Endothelial cell of umbilical vein (primary cell): ENCODE measurements around the gene TFF3. TPM values are rescaled to one million over a fixed set of nuclear protein-coding genes. Genes with fewer than 3 reads are reported as not detected.

Experiments
- BruUV-seq: library from RNA; stranded (reverse); fragments of 400-500 nt; replicated peaks from 2 replicates; lab custom pipeline; 2021; lab: Mats Ljungman, UMichigan
- CTCF ChIA-PET: fragments of 300-600, 350-600 bp; sonication (Branson Sonifier 250); formaldehyde crosslinking; loops from one replicate; lab custom pipeline; 2021; ENCODE audit warnings: antibody characterized with exemption, inconsistent platforms; lab: Charles Lee
- POLR2A ChIA-PET: fragments of 300-600, 350-600 bp; sonication (Branson Sonifier 250); formaldehyde crosslinking; loops from one replicate; lab custom pipeline; 2021; ENCODE audit warnings: antibody characterized with exemption, inconsistent platforms; lab: Charles Lee
- DNase-seq: peaks from one replicate; pipeline ENCODE4 v3.0.0-alpha.2; 2011; ENCODE audit warnings: low read depth, low spot score
- FAIRE-seq: peaks from 2 replicates; lab custom pipeline; 2011; peaks lifted over from hg19 to GRCh38; lab: Jason Lieb, UNC
- H2AFZ ChIP-seq: 2 replicates; pipeline ENCODE4 v1.6.0; 2012; ENCODE audit warnings: low read depth, low read length, control low read depth, inconsistent platforms
- H3K27ac ChIP-seq: 2 replicates; pipeline ENCODE4 v1.5.1; 2011; ENCODE audit warnings: low read depth, mild to moderate bottlenecking, control low read depth, low read length, moderate library complexity; ENCODE audit not compliant: insufficient read depth
- H3K27me3 ChIP-seq, 2 experiments: 2 replicates each; pipeline versions ENCODE4 v1.6.0 to v1.6.1; 2011; ENCODE audit warnings: low read length in 2 of 2, mixed read lengths in 1 of 2; ENCODE audit not compliant: control insufficient read depth in 2 of 2, insufficient read depth in 2 of 2
- H3K36me3 ChIP-seq, 2 experiments: 2 replicates in 1 of 2; 3 replicates in 1 of 2; pipeline ENCODE4 v1.5.1; 2011; ENCODE audit warnings: low read length in 2 of 2, mild to moderate bottlenecking in 1 of 2, moderate library complexity in 1 of 2; ENCODE audit not compliant: control insufficient read depth in 2 of 2, insufficient read depth in 2 of 2; ENCODE audit errors: extremely low read depth in 1 of 2
- H3K4me1 ChIP-seq: 3 replicates; pipeline ENCODE4 v1.5.1; 2011; ENCODE audit warnings: mild to moderate bottlenecking, low read length; ENCODE audit not compliant: control insufficient read depth, insufficient read depth; ENCODE audit errors: extremely low read depth
- H3K4me2 ChIP-seq: 2 replicates; pipeline ENCODE4 v1.6.1; 2011; ENCODE audit warnings: low read length, control low read depth, mixed read lengths; ENCODE audit not compliant: insufficient read depth
- H3K4me3 ChIP-seq, 3 experiments: fragments of 200-600 bp in 1 of 3; sonication (generic), shearing (Covaris generic) in 1 of 3; replicated peaks in 1 of 3; 2 replicates each; pipeline ENCODE4 v1.5.1; 2011 to 2016; ENCODE audit warnings: control low read depth in 3 of 3, low read length in 3 of 3, mild to moderate bottlenecking in 2 of 3, inconsistent platforms in 1 of 3, low read depth in 1 of 3, moderate library complexity in 1 of 3; ENCODE audit not compliant: insufficient read depth in 1 of 3
- H3K79me2 ChIP-seq: 2 replicates; pipeline ENCODE4 v1.6.0; 2012; ENCODE audit warnings: low read length, inconsistent platforms; ENCODE audit not compliant: control insufficient read depth, insufficient read depth
- H3K9ac ChIP-seq: replicated peaks from 2 replicates; pipeline ENCODE3; 2011; ENCODE audit warnings: low read length, control low read depth; ENCODE audit not compliant: insufficient read depth; ENCODE audit errors: extremely low read depth
- H3K9me1 ChIP-seq: replicated peaks from 3 replicates; pipeline ENCODE4 v1.6.0; 2011; ENCODE audit warnings: mild to moderate bottlenecking, low read length; ENCODE audit not compliant: control insufficient read depth, insufficient read depth; ENCODE audit errors: extremely low read depth
- H3K9me3 ChIP-seq: replicated peaks from 2 replicates; pipeline ENCODE4 v1.5.1; 2012; ENCODE audit warnings: low read length, inconsistent platforms; ENCODE audit not compliant: control insufficient read depth, insufficient read depth
- H4K20me1 ChIP-seq: replicated peaks from 2 replicates; pipeline ENCODE3; 2011; ENCODE audit warnings: mild to moderate bottlenecking, low read length; ENCODE audit not compliant: control insufficient read depth, insufficient read depth; ENCODE audit errors: extremely low read depth
- CTCF ChIP-seq, 2 donors: IDR thresholded peaks; 1 replicate in 1 of 2; 2 replicates in 1 of 2; pipeline ENCODE4 v1.5.1; 2011; ENCODE audit warnings: low read length in 2 of 2, mild to moderate bottlenecking in 2 of 2, moderate library complexity in 2 of 2, control low read depth in 1 of 2, inconsistent platforms in 1 of 2, low read depth in 1 of 2; ENCODE audit not compliant: insufficient read depth in 1 of 2; ENCODE audit errors: extremely low read depth in 1 of 2
- EZH2 ChIP-seq: IDR thresholded peaks from 2 replicates; pipeline ENCODE4 v1.6.1; 2012; ENCODE audit warnings: borderline replicate concordance, low read depth, mild to moderate bottlenecking, moderate library complexity, low read length, inconsistent platforms; ENCODE audit not compliant: severe bottlenecking
- FOS ChIP-seq: IDR thresholded peaks from 2 replicates; pipeline ENCODE4 v1.6.1; 2011; ENCODE audit warnings: mild to moderate bottlenecking, low read length, moderate library complexity, borderline replicate concordance; ENCODE audit not compliant: insufficient read depth
- GATA2 ChIP-seq: IDR thresholded peaks from 2 replicates; pipeline ENCODE4 v1.7.0; 2011; ENCODE audit warnings: low read depth, mild to moderate bottlenecking, moderate library complexity, mixed read lengths, low read length; ENCODE audit not compliant: insufficient read length, insufficient read depth
- JUN ChIP-seq: IDR thresholded peaks from 2 replicates; pipeline ENCODE4 v1.6.1; 2011; ENCODE audit warnings: borderline replicate concordance, low read depth; ENCODE audit not compliant: insufficient read length, insufficient read depth
- MAX ChIP-seq: IDR thresholded peaks from 2 replicates; pipeline ENCODE4 v1.6.1; 2011; ENCODE audit not compliant: insufficient read depth, insufficient read length
- MYC ChIP-seq: IDR thresholded peaks from one replicate; pipeline ENCODE4 v1.6.1; 2011; ENCODE audit warnings: mild to moderate bottlenecking, low read depth, low read length
- POLR2A ChIP-seq: IDR thresholded peaks from 2 replicates; pipeline ENCODE4 v1.6.1; 2012; ENCODE audit warnings: low read depth, mild to moderate bottlenecking, control low read depth, low read length
- POLR2AphosphoS5 ChIP-seq: IDR thresholded peaks from 2 replicates; pipeline ENCODE4 v1.6.1; 2012; ENCODE audit warnings: low read depth, mild to moderate bottlenecking, control low read depth, low read length, moderate library complexity; ENCODE audit not compliant: insufficient read depth
- dilution Hi-C: fragments of 300-500 bp; cut with MboI; formaldehyde crosslinking; loops from one replicate; pipeline ENCODE4 v1.15.0; 2019; ENCODE audit warnings: low sequenced_read_pairs; ENCODE audit not compliant: extremely low pct_ligation_motif_present
- intact Hi-C: fragments of 100-400 bp; cut with micrococcal nuclease; formaldehyde crosslinking; loops from one replicate; pipeline ENCODE4 v1.10.0; 2022
- polyA plus RNA-seq, 4 experiments: library from polyadenylated mRNA; depleted of rRNA in 3 of 4; stranded (reverse) in 3 of 4; unstranded in 1 of 4; fragments of >200 nt; gene quantifications; 2 replicates each; pipeline versions ENCODE4 v1.2.1 to v1.2.3, GENCODE V29; 2011 to 2012; ENCODE audit warnings: missing spikeins in 1 of 4
- total RNA-seq: library from RNA; stranded (reverse); gene quantifications from 2 replicates; pipeline ENCODE4 v1.2.3, GENCODE V29; 2021

Gene TFF3
- total and polyA plus RNA-seq, 2 donors (not counting 3 experiments of a cell fraction or from before 2014, with no cell fraction given) = 0.93 to 1.8 TPM

- no peak for DNase-seq
- TF ChIP-seq GATA2 (no peak), JUN (no peak), FOS (no peak), MYC (no peak), MAX (no peak), CTCF (IDR thresholded peaks at IDR 0.05; ENCODE audit: extremely low read depth in 1 of 2, insufficient read depth in 1 of 2, low read depth in 1 of 2, low read length in 2 of 2) (no peak), EZH2 (no peak), POLR2A (no peak), POLR2AphosphoS5 (no peak)
- no peak overlapping the region for H2AFZ ChIP-seq
- no peak overlapping the region for H3K9ac ChIP-seq
- H3K9me1 ChIP-seq = no peaks in the 10 kb centered on the region
- ChIA-PET POLR2A (no interaction called here), CTCF (no interaction called here)
- no peak overlapping the region for H3K27ac ChIP-seq
- peaks cover 24% of the 10 kb centered on the region for H3K4me1 ChIP-seq
- H3K79me2 ChIP-seq = no peaks in the 10 kb centered on the region
- no peaks in the 10 kb centered on the region for H3K9me3 ChIP-seq
- no peaks in the 10 kb centered on the region for H4K20me1 ChIP-seq
- no peaks in the 10 kb centered on the region for H3K36me3 ChIP-seq
- H3K4me3 ChIP-seq = no peak overlapping the region
- dilution Hi-C loops (no loop called here), intact Hi-C loops (no loop called here)
- BruUV-seq = no TSS peak
- FAIRE-seq = no peak
- H3K4me2 ChIP-seq = no peak overlapping the region
- H3K27me3 ChIP-seq = no peaks in the 10 kb centered on the region
These were observed 48.1 kb downstream of the TFF3 start for GRCh38 chr21:42266971-42267556.
